Stimulated activated CD4-positive, alpha-beta T cell treated with anti-CD3 and anti-CD28 coated beads, Interleukin-12 subunit alpha, Interleukin-12 subunit beta, amount 100 ng/mL, for 24 hours (primary cell): ENCODE measurements around the gene ZNF587B.
"Not testable (repeated sequence)": the region's sequence is repeated elsewhere in the genome, so short reads cannot be mapped to it uniquely, and the experiment has no call there.

Experiments
- DNase-seq, 2 experiments: peaks; one replicate each; pipeline ENCODE4 v3.0.0-alpha.2; 2020; ENCODE audit warnings: low read depth in 2 of 2

The ZNF587B gene

GRCh38 chr19:57869655-57870054 lies 39.6 kb downstream of the ZNF587B start:
- not testable (repeated sequence) for DNase-seq

- DNase-seq = no peak
These were observed 40.1 kb downstream of the ZNF587B start for GRCh38 chr19:57870225-57870624.

- no peak for DNase-seq
These were observed 42.4 kb downstream of the ZNF587B start for GRCh38 chr19:57872450-57872849.

GRCh38 chr19:57873883-57874799 lies 44.0 kb downstream of the ZNF587B start:
- DNase-seq = not testable (repeated sequence)

- DNase-seq = no peak
These were observed 55.9 kb downstream of the ZNF587B start for GRCh38 chr19:57886046-57886445.

GRCh38 chr19:57887195-57887941 lies 57.3 kb downstream of the ZNF587B start:
- no peak for DNase-seq

GRCh38 chr19:57888107-57888559 lies 58.0 kb downstream of the ZNF587B start:
- no peak for DNase-seq

GRCh38 chr19:57888560-57889231 lies 58.6 kb downstream of the ZNF587B start, which contains the start of gene ZNF814:
Gene ZNF814, minus strand, starts transcription at chr19:57889037. Its CDS starts 235 bp downstream, at chr19:57888802.
- DNase-seq = peak; percentile 66 to 79

GRCh38 chr19:57890706-57891105 lies 60.6 kb downstream of the ZNF587B start:
- not testable (repeated sequence) for DNase-seq
